Measurements from ENCODE around the gene BLOC1S1.

DNA sequence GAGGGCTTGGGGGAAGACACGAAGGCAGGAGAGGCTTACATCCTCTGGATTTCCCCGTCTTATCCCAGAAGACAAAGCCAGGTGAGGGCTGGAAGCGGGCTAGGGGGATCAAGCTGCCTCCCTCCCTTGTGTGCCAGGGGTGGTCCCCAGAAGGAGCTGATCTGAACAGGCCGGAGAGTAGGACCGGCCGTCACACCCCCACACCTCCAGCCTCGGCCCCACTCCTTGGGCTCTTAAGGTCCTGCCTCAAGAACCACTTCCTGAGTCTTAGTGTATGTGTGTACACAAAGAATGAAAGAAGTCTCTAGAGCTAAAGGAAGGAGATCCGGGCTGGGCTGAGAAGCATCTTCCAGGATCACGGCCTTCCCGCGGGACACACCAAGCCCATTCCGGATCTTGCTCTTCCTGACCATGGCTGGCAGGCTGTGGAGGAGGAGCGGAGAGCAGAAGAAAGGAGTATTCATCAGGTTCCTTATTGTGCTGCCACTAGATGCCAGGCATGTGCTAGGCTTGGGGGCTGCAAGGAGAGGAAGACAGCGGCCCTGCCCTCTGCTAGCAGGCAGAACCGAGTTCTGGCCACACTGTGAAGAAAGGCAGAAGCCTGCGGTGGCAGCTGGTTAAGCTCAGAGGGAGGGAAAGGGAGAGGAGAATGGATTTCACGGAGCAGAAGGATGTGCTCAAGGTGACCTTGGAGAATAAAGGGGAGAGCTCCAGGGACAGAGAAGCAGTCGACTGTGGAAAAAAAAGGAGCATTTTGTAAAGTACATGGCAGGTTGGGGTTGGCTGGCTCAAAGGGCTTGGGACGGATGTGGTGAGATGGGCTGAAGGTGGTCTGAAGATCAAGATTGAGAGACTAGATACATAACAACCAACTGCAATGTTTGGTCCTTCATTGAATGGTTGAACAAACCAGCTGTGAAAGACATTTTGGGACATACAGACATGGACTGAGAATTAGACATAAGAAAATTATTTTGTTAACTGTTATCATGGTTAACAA, 14.3 kb downstream of the BLOC1S1 start:
- TF ChIP-seq, protein P1, sequence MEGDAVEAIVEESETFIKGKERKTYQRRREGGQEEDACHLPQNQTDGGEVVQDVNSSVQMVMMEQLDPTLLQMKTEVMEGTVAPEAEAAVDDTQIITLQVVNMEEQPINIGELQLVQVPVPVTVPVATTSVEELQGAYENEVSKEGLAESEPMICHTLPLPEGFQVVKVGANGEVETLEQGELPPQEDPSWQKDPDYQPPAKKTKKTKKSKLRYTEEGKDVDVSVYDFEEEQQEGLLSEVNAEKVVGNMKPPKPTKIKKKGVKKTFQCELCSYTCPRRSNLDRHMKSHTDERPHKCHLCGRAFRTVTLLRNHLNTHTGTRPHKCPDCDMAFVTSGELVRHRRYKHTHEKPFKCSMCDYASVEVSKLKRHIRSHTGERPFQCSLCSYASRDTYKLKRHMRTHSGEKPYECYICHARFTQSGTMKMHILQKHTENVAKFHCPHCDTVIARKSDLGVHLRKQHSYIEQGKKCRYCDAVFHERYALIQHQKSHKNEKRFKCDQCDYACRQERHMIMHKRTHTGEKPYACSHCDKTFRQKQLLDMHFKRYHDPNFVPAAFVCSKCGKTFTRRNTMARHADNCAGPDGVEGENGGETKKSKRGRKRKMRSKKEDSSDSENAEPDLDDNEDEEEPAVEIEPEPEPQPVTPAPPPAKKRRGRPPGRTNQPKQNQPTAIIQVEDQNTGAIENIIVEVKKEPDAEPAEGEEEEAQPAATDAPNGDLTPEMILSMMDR (IDR thresholded peaks at IDR 0.05) = peak in 1 of 3 experiments; percentile 8
- no peak for TF ChIP-seq POLR2A (IDR thresholded peaks at IDR 0.05; ENCODE audit: low read depth)
- TF ChIP-seq POLR2AphosphoS5 (IDR thresholded peaks at IDR 0.05) = peak in 1 of 2 donors; percentile 24

Measured in esophagus muscularis mucosa (tissue), 3 donors.